ENCODE results near the gene TYW3. TPM values are rescaled to one million over a fixed set of nuclear protein-coding genes. Genes with fewer than 3 reads are reported as not detected.

Gene TYW3
- total RNA-seq, 6 experiments from 2014 or later = 20.7 to 27.6 (median 24.9) TPM

DNA sequence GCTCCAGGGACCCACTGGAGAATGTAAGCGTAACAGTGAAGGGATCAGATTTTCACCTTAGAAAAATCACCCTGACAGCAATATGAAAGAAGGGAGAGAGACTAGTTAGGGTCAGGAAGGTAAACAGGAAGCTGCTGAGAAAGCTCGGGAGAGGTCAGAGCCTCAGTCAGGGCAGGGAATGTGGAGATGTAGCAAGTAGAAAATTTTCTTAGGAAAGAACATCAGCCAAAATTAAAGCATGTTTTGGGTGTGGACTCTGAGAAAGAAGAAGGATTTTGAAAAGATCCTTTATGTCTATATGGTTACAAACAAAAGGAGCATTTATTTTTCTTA is 42.6 kb upstream of the TYW3 start:
- H3K4me3 Mint-ChIP-seq = 0 out of 2 replicates have a peak overlapping the region, but pooled peaks have one; percentile 56
- no peaks in the 10 kb centered on the region for H3K36me3 Mint-ChIP-seq (ENCODE audit: low read depth)
- H3K27me3 Mint-ChIP-seq (ENCODE audit: insufficient read depth) = peaks cover 2% of the 10 kb centered on the region
- H3K9me3 Mint-ChIP-seq = no peaks in the 10 kb centered on the region
- peaks cover 23% of the 10 kb centered on the region for H3K4me1 Mint-ChIP-seq (ENCODE audit: low read depth)
- TF ChIP-seq, protein P1, sequence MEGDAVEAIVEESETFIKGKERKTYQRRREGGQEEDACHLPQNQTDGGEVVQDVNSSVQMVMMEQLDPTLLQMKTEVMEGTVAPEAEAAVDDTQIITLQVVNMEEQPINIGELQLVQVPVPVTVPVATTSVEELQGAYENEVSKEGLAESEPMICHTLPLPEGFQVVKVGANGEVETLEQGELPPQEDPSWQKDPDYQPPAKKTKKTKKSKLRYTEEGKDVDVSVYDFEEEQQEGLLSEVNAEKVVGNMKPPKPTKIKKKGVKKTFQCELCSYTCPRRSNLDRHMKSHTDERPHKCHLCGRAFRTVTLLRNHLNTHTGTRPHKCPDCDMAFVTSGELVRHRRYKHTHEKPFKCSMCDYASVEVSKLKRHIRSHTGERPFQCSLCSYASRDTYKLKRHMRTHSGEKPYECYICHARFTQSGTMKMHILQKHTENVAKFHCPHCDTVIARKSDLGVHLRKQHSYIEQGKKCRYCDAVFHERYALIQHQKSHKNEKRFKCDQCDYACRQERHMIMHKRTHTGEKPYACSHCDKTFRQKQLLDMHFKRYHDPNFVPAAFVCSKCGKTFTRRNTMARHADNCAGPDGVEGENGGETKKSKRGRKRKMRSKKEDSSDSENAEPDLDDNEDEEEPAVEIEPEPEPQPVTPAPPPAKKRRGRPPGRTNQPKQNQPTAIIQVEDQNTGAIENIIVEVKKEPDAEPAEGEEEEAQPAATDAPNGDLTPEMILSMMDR (IDR thresholded peaks at IDR 0.05) = no peak
- no peak overlapping the region for H3K27ac Mint-ChIP-seq
- DNase-seq = no peak

DNA sequence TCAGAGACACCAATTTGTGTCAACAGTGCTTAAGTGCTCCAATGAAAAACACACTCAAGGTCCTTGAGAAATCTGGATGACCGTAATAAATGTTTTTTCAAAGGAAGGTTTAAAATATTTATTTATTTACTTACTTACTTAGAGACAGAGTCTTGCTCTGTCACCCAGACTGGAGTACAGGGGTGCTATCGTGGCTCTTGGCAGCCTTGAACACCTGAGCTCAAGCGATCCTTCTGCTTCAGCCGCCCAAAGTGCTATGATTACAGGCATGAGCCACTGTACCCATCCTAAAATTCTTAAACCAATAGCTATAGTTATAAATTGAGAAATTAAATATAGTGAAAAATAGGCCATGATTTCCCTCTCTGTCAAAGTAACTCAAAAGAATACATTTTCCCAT is 42.0 kb upstream of the TYW3 start:
- H3K27me3 Mint-ChIP-seq (ENCODE audit: insufficient read depth) = peaks cover 2% of the 10 kb centered on the region
- peaks cover 23% of the 10 kb centered on the region for H3K4me1 Mint-ChIP-seq (ENCODE audit: low read depth)
- DNase-seq = no peak
- no peak overlapping the region for H3K27ac Mint-ChIP-seq
- H3K9me3 Mint-ChIP-seq = no peaks in the 10 kb centered on the region
- H3K36me3 Mint-ChIP-seq (ENCODE audit: low read depth) = no peaks in the 10 kb centered on the region
- no peak overlapping the region for H3K4me3 Mint-ChIP-seq
- TF ChIP-seq, protein P1 (IDR thresholded peaks at IDR 0.05) = no peak

DNA sequence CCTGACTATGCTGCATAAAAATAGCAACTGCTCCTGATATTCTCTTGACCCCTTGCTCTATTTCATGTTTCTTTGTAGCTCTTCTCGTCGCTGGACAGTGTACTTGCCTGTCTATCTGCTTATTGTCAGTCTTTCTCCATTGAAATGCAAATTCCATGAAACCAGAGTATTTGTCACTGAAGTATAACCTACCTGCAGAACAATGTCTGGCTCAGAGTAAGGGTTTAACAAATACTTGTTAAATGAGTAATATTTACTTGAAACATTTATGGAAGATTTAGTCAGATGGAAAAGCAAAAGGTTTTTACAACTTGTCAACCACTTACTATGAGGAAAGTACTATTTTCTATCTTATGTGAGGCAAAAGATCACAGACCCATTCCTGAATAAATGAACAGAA is 39.5 kb upstream of the TYW3 start:
- Mint-ChIP-seq H3K27ac (no peak overlapping the region), H3K4me3 (no peak overlapping the region), H3K27me3 (ENCODE audit: insufficient read depth) (no peaks in the 10 kb centered on the region), H3K9me3 (no peaks in the 10 kb centered on the region), H3K4me1 (ENCODE audit: low read depth) (peaks cover 23% of the 10 kb centered on the region), H3K36me3 (ENCODE audit: low read depth) (no peaks in the 10 kb centered on the region)
- DNase-seq = no peak
- TF ChIP-seq, protein P1 (IDR thresholded peaks at IDR 0.05) = no peak

DNA sequence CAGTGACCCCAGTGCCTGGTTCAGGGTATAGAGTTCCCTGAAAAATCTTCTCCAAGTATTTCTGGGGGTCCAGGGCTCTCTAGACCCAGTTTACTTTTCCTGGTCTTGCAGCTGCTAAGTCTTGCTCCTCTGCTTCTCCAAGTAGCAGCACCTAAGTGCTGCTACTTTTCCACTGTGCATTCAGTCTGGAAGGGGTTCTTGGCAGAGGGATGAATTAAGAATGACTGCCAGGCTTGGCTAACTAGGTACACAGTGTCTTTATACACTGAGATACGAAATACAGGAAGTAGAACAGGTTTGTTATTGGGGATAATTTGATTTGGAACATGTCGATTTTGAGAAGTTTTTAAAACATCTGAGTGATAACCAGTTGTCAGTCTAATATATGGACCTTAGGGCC is 35.1 kb upstream of the TYW3 start:
- Mint-ChIP-seq H3K4me3 (no peak overlapping the region), H3K9me3 (no peaks in the 10 kb centered on the region)

DNA sequence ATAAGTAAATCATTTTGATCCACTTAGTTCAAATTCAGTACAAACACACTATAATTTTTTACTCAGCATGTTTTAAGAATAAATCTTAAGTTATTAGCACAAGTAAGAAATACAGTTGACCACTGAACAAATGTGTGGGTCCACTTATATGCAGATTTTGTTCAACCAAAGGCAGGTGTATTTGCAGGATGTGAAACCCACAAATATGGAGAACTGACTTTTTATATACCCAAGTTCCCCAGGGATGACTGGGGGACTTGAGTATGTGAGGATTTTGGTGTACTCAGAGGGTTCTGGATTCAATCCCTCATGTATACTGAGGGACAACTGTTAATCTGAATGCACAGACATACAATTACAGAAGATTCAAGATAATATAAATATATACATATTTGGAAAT is 33.6 kb upstream of the TYW3 start:
- Mint-ChIP-seq H3K27me3 (ENCODE audit: insufficient read depth) (no peaks in the 10 kb centered on the region; the same call in 1 of the 2 replicates), H3K36me3 (ENCODE audit: low read depth) (peaks cover under 1% of the 10 kb centered on the region), H3K27ac (no peak overlapping the region), H3K4me3 (no peak overlapping the region), H3K4me1 (ENCODE audit: low read depth) (no peaks in the 10 kb centered on the region; the same call in 1 of the 2 replicates), H3K9me3 (no peaks in the 10 kb centered on the region)
- TF ChIP-seq, protein P1 (IDR thresholded peaks at IDR 0.05) = no peak
- no peak for DNase-seq

More for the DNA sequence above, 35.1 kb upstream of the TYW3 start:
- TF ChIP-seq, protein P1 (IDR thresholded peaks at IDR 0.05) = no peak
- Mint-ChIP-seq H3K27ac (no peak overlapping the region), H3K4me1 (ENCODE audit: low read depth) (peaks cover 11% of the 10 kb centered on the region), H3K36me3 (ENCODE audit: low read depth) (no peaks in the 10 kb centered on the region), H3K27me3 (ENCODE audit: insufficient read depth) (no peaks in the 10 kb centered on the region)
- DNase-seq = no peak

All from HFFc6 (cell line).